ENCODE data around the gene NTSR1.

NTSR1 gene

GRCh38 chr20:62807444-62808210 lies 99.0 kb downstream of the NTSR1 start:
- DNase-seq: no peak

GRCh38 chr20:62808211-62808865 lies 99.7 kb downstream of the NTSR1 start:
- DNase-seq: peak; percentile 34

GRCh38 chr20:62809530-62810428 lies 101.1 kb downstream of the NTSR1 start:
- DNase-seq: no peak

- DNase-seq: no peak
These were observed 102.7 kb downstream of the NTSR1 start for GRCh38 chr20:62811320-62811719.

- DNase-seq: no peak
These were observed 103.1 kb downstream of the NTSR1 start for GRCh38 chr20:62811720-62812119.
